HEK293 (cell line): ENCODE measurements around the gene OAS2.

Source experiments
- SP2 ChIP-seq: fragments of 450-650 bp; formaldehyde crosslinking; IDR thresholded peaks from 2 replicates; pipeline ENCODE4 v1.5.1; 2016; ENCODE audit warnings: missing biosample characterization, missing genetic modification characterization
- TCF7L2 ChIP-seq: IDR thresholded peaks from 2 replicates; pipeline ENCODE4 v1.6.1; 2011; ENCODE audit warnings: low read depth, mild to moderate bottlenecking, inconsistent platforms, low read length, moderate library complexity, borderline replicate concordance
- YY1 ChIP-seq: fragments of 450-650 bp; formaldehyde crosslinking; IDR thresholded peaks from 2 replicates; pipeline ENCODE4 v1.5.1; 2018; ENCODE audit warnings: missing biosample characterization, missing genetic modification characterization
- ZNF292 ChIP-seq: fragments of 450-650 bp; formaldehyde crosslinking; IDR thresholded peaks from 2 replicates; pipeline ENCODE4 v1.5.1; 2016; ENCODE audit warnings: low read depth, missing biosample characterization, missing genetic modification characterization, borderline replicate concordance
- ZNF449 ChIP-seq: fragments of 450-650 bp; formaldehyde crosslinking; IDR thresholded peaks from 2 replicates; pipeline ENCODE4 v1.5.1; 2017; ENCODE audit warnings: missing biosample characterization, mild to moderate bottlenecking, missing genetic modification characterization, moderate library complexity
- ZNF548 ChIP-seq: fragments of 450-650 bp; formaldehyde crosslinking; IDR thresholded peaks from 2 replicates; pipeline ENCODE4 v1.5.1; 2016; ENCODE audit warnings: missing biosample characterization, missing genetic modification characterization
- ZNF670 ChIP-seq: fragments of 450-650 bp; formaldehyde crosslinking; IDR thresholded peaks from 2 replicates; pipeline ENCODE4 v1.5.1; 2016; ENCODE audit warnings: missing biosample characterization, missing genetic modification characterization, low read depth
- ZNF791 ChIP-seq: fragments of 450-650 bp; formaldehyde crosslinking; IDR thresholded peaks from 2 replicates; pipeline ENCODE4 v1.5.1; 2016; ENCODE audit warnings: missing biosample characterization, missing genetic modification characterization
- TF ChIP-seq, protein P1 (sequence below): fragments of 450-650 bp; formaldehyde crosslinking; IDR thresholded peaks from 2 replicates; pipeline ENCODE4 v1.5.1; 2016; ENCODE audit warnings: missing biosample characterization, missing genetic modification characterization
- TF ChIP-seq, protein P2 (sequence below): fragments of 450-650 bp; formaldehyde crosslinking; IDR thresholded peaks from 2 replicates; pipeline ENCODE4 v1.5.1; 2016; ENCODE audit warnings: missing biosample characterization, missing genetic modification characterization
- TF ChIP-seq, protein P3 (sequence below): fragments of 450-650 bp; formaldehyde crosslinking; IDR thresholded peaks from 2 replicates; pipeline ENCODE4 v1.5.1; 2016; ENCODE audit warnings: missing biosample characterization, missing genetic modification characterization
- TF ChIP-seq, protein P4 (sequence below): fragments of 450-650 bp; formaldehyde crosslinking; IDR thresholded peaks from 2 replicates; pipeline ENCODE4 v1.5.1; 2016; ENCODE audit warnings: missing biosample characterization, missing genetic modification characterization
- TF ChIP-seq, protein P5 (sequence below): fragments of 450-650 bp; formaldehyde crosslinking; IDR thresholded peaks from 2 replicates; pipeline ENCODE4; 2016; ENCODE audit warnings: missing biosample characterization, missing genetic modification characterization

DNA sequence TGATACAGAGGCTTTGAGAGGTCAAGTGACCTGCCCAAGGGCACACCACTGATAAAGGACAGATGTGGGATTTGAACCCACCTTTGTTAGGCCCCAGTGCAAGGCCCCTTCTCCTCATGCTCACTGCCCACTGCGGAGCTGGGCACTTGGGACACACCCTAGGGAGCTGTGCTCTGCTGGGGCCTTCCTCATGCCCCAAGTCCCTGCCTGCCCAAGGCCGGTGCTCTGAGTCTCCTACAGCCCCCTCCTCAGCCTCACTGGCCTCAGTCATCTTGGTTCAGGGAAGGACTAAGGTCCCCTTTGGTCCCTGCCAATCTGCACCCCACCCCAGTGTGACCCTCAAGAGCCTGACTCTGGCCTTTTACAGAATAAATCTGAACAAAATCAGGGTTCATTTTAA is 48.0 kb upstream of the OAS2 start:
- no peak for TF ChIP-seq YY1 (tag by site-specific recombination)
- TF ChIP-seq, protein P1, sequence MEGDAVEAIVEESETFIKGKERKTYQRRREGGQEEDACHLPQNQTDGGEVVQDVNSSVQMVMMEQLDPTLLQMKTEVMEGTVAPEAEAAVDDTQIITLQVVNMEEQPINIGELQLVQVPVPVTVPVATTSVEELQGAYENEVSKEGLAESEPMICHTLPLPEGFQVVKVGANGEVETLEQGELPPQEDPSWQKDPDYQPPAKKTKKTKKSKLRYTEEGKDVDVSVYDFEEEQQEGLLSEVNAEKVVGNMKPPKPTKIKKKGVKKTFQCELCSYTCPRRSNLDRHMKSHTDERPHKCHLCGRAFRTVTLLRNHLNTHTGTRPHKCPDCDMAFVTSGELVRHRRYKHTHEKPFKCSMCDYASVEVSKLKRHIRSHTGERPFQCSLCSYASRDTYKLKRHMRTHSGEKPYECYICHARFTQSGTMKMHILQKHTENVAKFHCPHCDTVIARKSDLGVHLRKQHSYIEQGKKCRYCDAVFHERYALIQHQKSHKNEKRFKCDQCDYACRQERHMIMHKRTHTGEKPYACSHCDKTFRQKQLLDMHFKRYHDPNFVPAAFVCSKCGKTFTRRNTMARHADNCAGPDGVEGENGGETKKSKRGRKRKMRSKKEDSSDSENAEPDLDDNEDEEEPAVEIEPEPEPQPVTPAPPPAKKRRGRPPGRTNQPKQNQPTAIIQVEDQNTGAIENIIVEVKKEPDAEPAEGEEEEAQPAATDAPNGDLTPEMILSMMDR (tag by site-specific recombination), result no peak
- TF ChIP-seq, protein P2, sequence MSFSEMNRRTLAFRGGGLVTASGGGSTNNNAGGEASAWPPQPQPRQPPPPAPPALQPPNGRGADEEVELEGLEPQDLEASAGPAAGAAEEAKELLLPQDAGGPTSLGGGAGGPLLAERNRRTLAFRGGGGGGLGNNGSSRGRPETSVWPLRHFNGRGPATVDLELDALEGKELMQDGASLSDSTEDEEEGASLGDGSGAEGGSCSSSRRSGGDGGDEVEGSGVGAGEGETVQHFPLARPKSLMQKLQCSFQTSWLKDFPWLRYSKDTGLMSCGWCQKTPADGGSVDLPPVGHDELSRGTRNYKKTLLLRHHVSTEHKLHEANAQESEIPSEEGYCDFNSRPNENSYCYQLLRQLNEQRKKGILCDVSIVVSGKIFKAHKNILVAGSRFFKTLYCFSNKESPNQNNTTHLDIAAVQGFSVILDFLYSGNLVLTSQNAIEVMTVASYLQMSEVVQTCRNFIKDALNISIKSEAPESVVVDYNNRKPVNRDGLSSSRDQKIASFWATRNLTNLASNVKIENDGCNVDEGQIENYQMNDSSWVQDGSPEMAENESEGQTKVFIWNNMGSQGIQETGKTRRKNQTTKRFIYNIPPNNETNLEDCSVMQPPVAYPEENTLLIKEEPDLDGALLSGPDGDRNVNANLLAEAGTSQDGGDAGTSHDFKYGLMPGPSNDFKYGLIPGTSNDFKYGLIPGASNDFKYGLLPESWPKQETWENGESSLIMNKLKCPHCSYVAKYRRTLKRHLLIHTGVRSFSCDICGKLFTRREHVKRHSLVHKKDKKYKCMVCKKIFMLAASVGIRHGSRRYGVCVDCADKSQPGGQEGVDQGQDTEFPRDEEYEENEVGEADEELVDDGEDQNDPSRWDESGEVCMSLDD, result no peak
- no peak for TF ChIP-seq ZNF449 (tag by site-specific recombination)
- TF ChIP-seq SP2 (tag by site-specific recombination), result no peak
- no peak for TF ChIP-seq ZNF292
- TF ChIP-seq, protein P3, sequence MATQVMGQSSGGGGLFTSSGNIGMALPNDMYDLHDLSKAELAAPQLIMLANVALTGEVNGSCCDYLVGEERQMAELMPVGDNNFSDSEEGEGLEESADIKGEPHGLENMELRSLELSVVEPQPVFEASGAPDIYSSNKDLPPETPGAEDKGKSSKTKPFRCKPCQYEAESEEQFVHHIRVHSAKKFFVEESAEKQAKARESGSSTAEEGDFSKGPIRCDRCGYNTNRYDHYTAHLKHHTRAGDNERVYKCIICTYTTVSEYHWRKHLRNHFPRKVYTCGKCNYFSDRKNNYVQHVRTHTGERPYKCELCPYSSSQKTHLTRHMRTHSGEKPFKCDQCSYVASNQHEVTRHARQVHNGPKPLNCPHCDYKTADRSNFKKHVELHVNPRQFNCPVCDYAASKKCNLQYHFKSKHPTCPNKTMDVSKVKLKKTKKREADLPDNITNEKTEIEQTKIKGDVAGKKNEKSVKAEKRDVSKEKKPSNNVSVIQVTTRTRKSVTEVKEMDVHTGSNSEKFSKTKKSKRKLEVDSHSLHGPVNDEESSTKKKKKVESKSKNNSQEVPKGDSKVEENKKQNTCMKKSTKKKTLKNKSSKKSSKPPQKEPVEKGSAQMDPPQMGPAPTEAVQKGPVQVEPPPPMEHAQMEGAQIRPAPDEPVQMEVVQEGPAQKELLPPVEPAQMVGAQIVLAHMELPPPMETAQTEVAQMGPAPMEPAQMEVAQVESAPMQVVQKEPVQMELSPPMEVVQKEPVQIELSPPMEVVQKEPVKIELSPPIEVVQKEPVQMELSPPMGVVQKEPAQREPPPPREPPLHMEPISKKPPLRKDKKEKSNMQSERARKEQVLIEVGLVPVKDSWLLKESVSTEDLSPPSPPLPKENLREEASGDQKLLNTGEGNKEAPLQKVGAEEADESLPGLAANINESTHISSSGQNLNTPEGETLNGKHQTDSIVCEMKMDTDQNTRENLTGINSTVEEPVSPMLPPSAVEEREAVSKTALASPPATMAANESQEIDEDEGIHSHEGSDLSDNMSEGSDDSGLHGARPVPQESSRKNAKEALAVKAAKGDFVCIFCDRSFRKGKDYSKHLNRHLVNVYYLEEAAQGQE (tag by site-specific recombination), result no peak
- TF ChIP-seq, protein P4, sequence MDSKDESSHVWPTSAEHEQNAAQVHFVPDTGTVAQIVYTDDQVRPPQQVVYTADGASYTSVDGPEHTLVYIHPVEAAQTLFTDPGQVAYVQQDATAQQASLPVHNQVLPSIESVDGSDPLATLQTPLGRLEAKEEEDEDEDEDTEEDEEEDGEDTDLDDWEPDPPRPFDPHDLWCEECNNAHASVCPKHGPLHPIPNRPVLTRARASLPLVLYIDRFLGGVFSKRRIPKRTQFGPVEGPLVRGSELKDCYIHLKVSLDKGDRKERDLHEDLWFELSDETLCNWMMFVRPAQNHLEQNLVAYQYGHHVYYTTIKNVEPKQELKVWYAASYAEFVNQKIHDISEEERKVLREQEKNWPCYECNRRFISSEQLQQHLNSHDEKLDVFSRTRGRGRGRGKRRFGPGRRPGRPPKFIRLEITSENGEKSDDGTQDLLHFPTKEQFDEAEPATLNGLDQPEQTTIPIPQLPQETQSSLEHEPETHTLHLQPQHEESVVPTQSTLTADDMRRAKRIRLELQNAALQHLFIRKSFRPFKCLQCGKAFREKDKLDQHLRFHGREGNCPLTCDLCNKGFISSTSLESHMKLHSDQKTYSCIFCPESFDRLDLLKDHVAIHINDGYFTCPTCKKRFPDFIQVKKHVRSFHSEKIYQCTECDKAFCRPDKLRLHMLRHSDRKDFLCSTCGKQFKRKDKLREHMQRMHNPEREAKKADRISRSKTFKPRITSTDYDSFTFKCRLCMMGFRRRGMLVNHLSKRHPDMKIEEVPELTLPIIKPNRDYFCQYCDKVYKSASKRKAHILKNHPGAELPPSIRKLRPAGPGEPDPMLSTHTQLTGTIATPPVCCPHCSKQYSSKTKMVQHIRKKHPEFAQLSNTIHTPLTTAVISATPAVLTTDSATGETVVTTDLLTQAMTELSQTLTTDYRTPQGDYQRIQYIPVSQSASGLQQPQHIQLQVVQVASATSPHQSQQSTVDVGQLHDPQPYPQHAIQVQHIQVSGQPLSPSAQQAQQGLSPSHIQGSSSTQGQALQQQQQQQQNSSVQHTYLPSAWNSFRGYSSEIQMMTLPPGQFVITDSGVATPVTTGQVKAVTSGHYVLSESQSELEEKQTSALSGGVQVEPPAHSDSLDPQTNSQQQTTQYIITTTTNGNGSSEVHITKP (tag by site-specific recombination), result no peak
- TF ChIP-seq ZNF548 (tag by site-specific recombination), result no peak
- no peak for TF ChIP-seq TCF7L2
- TF ChIP-seq, protein P5, sequence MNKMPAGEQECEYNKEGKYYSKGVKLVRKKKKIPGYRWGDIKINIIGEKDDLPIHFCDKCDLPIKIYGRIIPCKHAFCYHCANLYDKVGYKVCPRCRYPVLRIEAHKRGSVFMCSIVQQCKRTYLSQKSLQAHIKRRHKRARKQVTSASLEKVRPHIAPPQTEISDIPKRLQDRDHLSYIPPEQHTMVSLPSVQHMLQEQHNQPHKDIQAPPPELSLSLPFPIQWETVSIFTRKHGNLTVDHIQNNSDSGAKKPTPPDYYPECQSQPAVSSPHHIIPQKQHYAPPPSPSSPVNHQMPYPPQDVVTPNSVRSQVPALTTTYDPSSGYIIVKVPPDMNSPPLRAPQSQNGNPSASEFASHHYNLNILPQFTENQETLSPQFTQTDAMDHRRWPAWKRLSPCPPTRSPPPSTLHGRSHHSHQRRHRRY (tag by site-specific recombination), result no peak
- TF ChIP-seq ZNF670 (tag by site-specific recombination), result no peak
- TF ChIP-seq ZNF791 (tag by site-specific recombination), result no peak
